GM12878 (cell line): ENCODE measurements around the gene NUBP1. TPM values are rescaled to one million over a fixed set of nuclear protein-coding genes. Genes with fewer than 3 reads are reported as not detected.

Experiments used
- EGR1 ChIP-seq, 2 experiments: IDR thresholded peaks; 1 replicate in 1 of 2; 2 replicates in 1 of 2; pipeline ENCODE4 v1.6.1; 2011 to 2012; ENCODE audit warnings: low read depth in 2 of 2, low read length in 2 of 2, borderline replicate concordance in 1 of 2, mild to moderate bottlenecking in 1 of 2, moderate library complexity in 1 of 2
- GABPA ChIP-seq: IDR thresholded peaks from 2 replicates; pipeline ENCODE4 v1.6.1; 2014; ENCODE audit warnings: antibody characterized with exemption, low read depth, mild to moderate bottlenecking, inconsistent platforms
- IKZF2 ChIP-seq, 2 experiments: fragments of 450-650 bp; IDR thresholded peaks; 2 replicates each; pipeline ENCODE4 v1.6.1; 2017; ENCODE audit warnings: mild to moderate bottlenecking in 2 of 2, moderate library complexity in 2 of 2
- MEF2B ChIP-seq: fragments of 450-650 bp; IDR thresholded peaks from 2 replicates; pipeline ENCODE4 v1.6.1; 2018; ENCODE audit warnings: mild to moderate bottlenecking, moderate library complexity; ENCODE audit not compliant: partially characterized antibody, poor library complexity, severe bottlenecking
- MXI1 ChIP-seq: fragments of 150-350 bp; IDR thresholded peaks from 2 replicates; pipeline ENCODE4 v1.6.1; 2011; ENCODE audit warnings: low read depth, mild to moderate bottlenecking, inconsistent platforms, low read length, improper control_type of control experiment
- NFIC ChIP-seq: IDR thresholded peaks from 2 replicates; pipeline ENCODE4 v1.6.1; 2012; ENCODE audit warnings: low read depth, mild to moderate bottlenecking, inconsistent platforms, low read length, moderate library complexity
- NFYA ChIP-seq: IDR thresholded peaks from 2 replicates; pipeline ENCODE4 v1.6.1; 2011; ENCODE audit warnings: low read depth, mild to moderate bottlenecking, low read length, improper control_type of control experiment, borderline replicate concordance
- POLR2A ChIP-seq: IDR thresholded peaks from 2 replicates; pipeline ENCODE4 v1.6.1; 2011; ENCODE audit warnings: low read depth, mild to moderate bottlenecking, low read length
- POU2F2 ChIP-seq: IDR thresholded peaks from 3 replicates; pipeline ENCODE4 v1.6.1; 2011; ENCODE audit warnings: low read depth, mild to moderate bottlenecking, low read length, borderline replicate concordance
- RAD51 ChIP-seq: fragments of 450-650 bp; IDR thresholded peaks from 2 replicates; pipeline ENCODE4 v1.6.1; 2016; ENCODE audit warnings: moderate library complexity, mild to moderate bottlenecking, inconsistent platforms
- RELA ChIP-seq: fragments of 450-650 bp; IDR thresholded peaks from 2 replicates; pipeline ENCODE4 v1.8.0; 2014; ENCODE audit warnings: borderline replicate concordance; ENCODE audit not compliant: partially characterized antibody
- REST ChIP-seq: IDR thresholded peaks from 2 replicates; pipeline ENCODE4 v1.6.1; 2012; ENCODE audit warnings: mild to moderate bottlenecking, low read depth, low read length
- RFX5 ChIP-seq: IDR thresholded peaks from 2 replicates; pipeline ENCODE4 v1.6.1; 2011; ENCODE audit warnings: low read depth, low read length, improper control_type of control experiment
- SIX5 ChIP-seq: IDR thresholded peaks from 2 replicates; pipeline ENCODE4 v1.6.1; 2011; ENCODE audit warnings: mild to moderate bottlenecking, low read depth, low read length, moderate library complexity; ENCODE audit not compliant: severe bottlenecking
- SMAD1 ChIP-seq: fragments of 450-650 bp; IDR thresholded peaks from 2 replicates; pipeline ENCODE4 v1.6.1; 2018; ENCODE audit warnings: mild to moderate bottlenecking, low read depth; ENCODE audit not compliant: partially characterized antibody
- SMAD5 ChIP-seq: IDR thresholded peaks from 2 replicates; pipeline ENCODE4 v1.6.1; 2016; ENCODE audit warnings: antibody characterized with exemption, low read depth
- SREBF1 ChIP-seq: IDR thresholded peaks from 2 replicates; pipeline ENCODE4 v1.6.1; 2012; ENCODE audit warnings: mild to moderate bottlenecking, low read length
- SUPT20H ChIP-seq: IDR thresholded peaks from 2 replicates; pipeline ENCODE4 v1.6.1; 2011; ENCODE audit warnings: low read depth, mild to moderate bottlenecking, low read length, moderate library complexity, borderline replicate concordance; ENCODE audit not compliant: control insufficient read depth
- TCF3 ChIP-seq: IDR thresholded peaks from 2 replicates; pipeline ENCODE4 v1.6.1; 2012; ENCODE audit warnings: low read depth, mild to moderate bottlenecking, low read length, borderline replicate concordance; ENCODE audit not compliant: insufficient read depth
- YBX1 ChIP-seq: fragments of 450-650 bp; IDR thresholded peaks from 2 replicates; pipeline ENCODE4 v1.6.1; 2016; ENCODE audit warnings: antibody characterized with exemption
- ZZZ3 ChIP-seq: IDR thresholded peaks from 2 replicates; pipeline ENCODE4 v1.6.1; 2011; ENCODE audit warnings: low read depth; ENCODE audit not compliant: control insufficient read depth, insufficient read length
- polyA plus RNA-seq, 11 experiments: library from polyadenylated mRNA; depleted of rRNA in 4 of 11; unstranded in 6 of 11; stranded (reverse) in 5 of 11; fragments of >200 nt; fragmentation: Nextera tagmentation in 4 of 11; fragmentation: Illumina TruSeq in 1 of 11; extraction: Ambion mirVana in 4 of 11; extraction: Trizol in 1 of 11; gene quantifications; 1 replicate in 1 of 11; 2 replicates in 10 of 11; pipeline versions ENCODE4 v1.2.1 to v1.2.3, GENCODE V29; 2011 to 2016; ENCODE audit warnings: inconsistent platforms in 2 of 11, missing spikeins in 2 of 11, low read depth in 1 of 11
- total RNA-seq, 4 experiments: library from RNA; depleted of rRNA in 3 of 4; stranded (reverse); fragments of >200 nt in 3 of 4; fragmentation: Illumina TruSeq in 1 of 4; extraction: Trizol in 1 of 4; gene quantifications; 2 replicates each; pipeline versions ENCODE4 v1.2.1 to v1.2.3, GENCODE V29; 2013 to 2021
- TF ChIP-seq, protein P1 (sequence below): fragments of 450-650 bp; formaldehyde crosslinking; IDR thresholded peaks from 2 replicates; pipeline ENCODE4 v1.5.0; 2022; ENCODE audit warnings: mild to moderate bottlenecking, missing genetic modification characterization
- TF ChIP-seq, protein P2 (sequence below): IDR thresholded peaks from 2 replicates; pipeline ENCODE4 v1.6.1; 2012; ENCODE audit warnings: low read depth, low read length, improper control_type of control experiment

NUBP1 gene
- total and polyA plus RNA-seq, 10 of the 15 experiments (the other 5 are each of a cell fraction or from before 2014, with no cell fraction given), result 31.0 to 74.9 (median 58.3) TPM

DNA sequence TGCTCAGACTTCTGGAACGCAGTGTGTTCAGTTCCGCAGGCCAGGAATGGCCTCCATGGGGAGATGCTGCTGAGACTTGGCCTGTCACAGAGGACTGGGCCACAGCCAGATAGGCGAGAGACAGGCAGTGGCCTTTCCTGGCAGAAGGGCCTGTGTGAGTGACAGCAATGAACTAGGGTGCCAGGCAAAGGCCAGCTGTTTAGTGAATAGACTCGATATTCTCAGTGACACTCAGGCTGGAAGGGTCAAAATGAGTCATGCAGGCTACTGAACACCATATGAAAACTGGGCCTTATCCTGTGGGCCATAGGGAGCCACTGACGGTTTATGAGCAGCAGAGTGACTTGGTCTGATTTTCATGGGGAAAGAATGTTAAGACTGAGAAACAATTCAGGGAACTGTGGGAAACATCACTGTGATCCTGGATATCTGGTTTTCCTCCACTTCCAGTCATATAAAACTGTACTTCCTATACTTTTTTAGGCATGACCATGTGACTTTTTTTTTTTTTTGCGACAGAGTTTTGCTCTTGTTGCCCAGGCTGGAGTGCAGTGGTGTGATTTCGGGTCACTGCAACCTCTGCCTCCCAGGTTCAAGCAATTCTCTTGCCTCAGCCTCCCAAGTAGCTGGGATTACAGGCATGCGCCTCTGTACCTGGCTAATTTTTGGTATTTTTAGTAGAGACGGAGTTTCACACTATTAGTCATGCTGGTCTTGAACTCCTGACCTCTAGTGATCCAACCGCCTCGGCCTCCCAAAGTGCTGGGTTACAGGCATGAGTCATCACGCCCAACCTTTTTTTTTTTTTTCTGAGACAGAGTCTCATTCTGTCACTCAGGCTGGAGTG lies 5.2 kb upstream of the NUBP1 start (continued):
- TF ChIP-seq, protein P1, sequence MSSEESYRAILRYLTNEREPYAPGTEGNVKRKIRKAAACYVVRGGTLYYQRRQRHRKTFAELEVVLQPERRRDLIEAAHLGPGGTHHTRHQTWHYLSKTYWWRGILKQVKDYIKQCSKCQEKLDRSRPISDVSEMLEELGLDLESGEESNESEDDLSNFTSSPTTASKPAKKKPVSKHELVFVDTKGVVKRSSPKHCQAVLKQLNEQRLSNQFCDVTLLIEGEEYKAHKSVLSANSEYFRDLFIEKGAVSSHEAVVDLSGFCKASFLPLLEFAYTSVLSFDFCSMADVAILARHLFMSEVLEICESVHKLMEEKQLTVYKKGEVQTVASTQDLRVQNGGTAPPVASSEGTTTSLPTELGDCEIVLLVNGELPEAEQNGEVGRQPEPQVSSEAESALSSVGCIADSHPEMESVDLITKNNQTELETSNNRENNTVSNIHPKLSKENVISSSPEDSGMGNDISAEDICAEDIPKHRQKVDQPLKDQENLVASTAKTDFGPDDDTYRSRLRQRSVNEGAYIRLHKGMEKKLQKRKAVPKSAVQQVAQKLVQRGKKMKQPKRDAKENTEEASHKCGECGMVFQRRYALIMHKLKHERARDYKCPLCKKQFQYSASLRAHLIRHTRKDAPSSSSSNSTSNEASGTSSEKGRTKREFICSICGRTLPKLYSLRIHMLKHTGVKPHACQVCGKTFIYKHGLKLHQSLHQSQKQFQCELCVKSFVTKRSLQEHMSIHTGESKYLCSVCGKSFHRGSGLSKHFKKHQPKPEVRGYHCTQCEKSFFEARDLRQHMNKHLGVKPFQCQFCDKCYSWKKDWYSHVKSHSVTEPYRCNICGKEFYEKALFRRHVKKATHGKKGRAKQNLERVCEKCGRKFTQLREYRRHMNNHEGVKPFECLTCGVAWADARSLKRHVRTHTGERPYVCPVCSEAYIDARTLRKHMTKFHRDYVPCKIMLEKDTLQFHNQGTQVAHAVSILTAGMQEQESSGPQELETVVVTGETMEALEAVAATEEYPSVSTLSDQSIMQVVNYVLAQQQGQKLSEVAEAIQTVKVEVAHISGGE (CRISPR knock-in tag), result no peak
- TF ChIP-seq RFX5 (no peak), TCF3 (peak; percentile 88), GABPA (no peak), REST (0 out of 2 replicates have a peak, but pooled peaks have one; percentile 16), YBX1 (no peak), SMAD5 (no peak), SMAD1 (no peak), RELA (no peak), NFIC (peak; percentile 70), RAD51 (peak; percentile 56), POU2F2 (no peak), SUPT20H (no peak), MEF2B (no peak), MXI1 (no peak), SREBF1 (no peak), SIX5 (no peak), POLR2A (peak; percentile 57), EGR1 (IDR thresholded peaks at IDR 0.05; ENCODE audit: borderline replicate concordance in 1 of 2, low read depth in 2 of 2, low read length in 2 of 2) (peak in 1 of 2 experiments; percentile 33; a peak in 1 of 3 replicates), IKZF2 (IDR thresholded peaks at IDR 0.05) (peak; percentile 79 to 83), ZZZ3 (no peak), NFYA (no peak)
- TF ChIP-seq, protein P2, sequence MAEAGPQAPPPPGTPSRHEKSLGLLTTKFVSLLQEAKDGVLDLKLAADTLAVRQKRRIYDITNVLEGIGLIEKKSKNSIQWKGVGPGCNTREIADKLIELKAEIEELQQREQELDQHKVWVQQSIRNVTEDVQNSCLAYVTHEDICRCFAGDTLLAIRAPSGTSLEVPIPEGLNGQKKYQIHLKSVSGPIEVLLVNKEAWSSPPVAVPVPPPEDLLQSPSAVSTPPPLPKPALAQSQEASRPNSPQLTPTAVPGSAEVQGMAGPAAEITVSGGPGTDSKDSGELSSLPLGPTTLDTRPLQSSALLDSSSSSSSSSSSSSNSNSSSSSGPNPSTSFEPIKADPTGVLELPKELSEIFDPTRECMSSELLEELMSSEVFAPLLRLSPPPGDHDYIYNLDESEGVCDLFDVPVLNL, result no peak
